Body of pancreas (tissue), 4 donors: ENCODE measurements around the gene SEMA6C.

ENCODE experiments used
- POLR2A ChIP-seq, 3 donors: fragments of 450-650 bp; IDR thresholded peaks; one replicate each; pipeline ENCODE4 v1.6.1; 2016; ENCODE audit warnings: antibody characterized with exemption in 3 of 3, mild to moderate bottlenecking in 2 of 3
- TF ChIP-seq, protein P1 (sequence below), 7 experiments: fragments of 450-650 bp in 4 of 7; fragments of 200-600 bp in 3 of 7; sonication (generic) in 3 of 7; IDR thresholded peaks; one replicate each; pipeline ENCODE4 v1.5.1; 2016 to 2019; ENCODE audit warnings: antibody characterized with exemption in 7 of 7

DNA sequence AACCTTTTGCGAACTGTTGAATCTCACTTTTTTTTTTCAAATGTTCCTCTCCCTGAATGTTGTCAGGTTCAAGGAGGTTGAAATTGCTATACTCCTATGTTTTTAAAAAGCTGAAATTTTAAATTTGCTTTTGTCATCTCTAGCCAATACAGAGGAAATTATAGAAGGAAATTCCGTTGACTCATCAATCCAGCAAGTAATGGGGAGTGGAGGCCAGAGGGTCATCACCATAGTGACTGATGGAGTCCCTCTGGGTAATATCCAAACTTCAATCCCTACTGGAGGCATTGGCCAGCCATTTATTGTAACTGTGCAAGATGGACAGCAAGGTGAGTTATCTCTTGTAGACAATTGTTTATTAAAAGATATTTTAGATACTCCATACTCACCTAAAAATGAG is 39.5 kb downstream of the SEMA6C start:
- no peak for TF ChIP-seq POLR2A (IDR thresholded peaks at IDR 0.05)
- TF ChIP-seq, protein P1, sequence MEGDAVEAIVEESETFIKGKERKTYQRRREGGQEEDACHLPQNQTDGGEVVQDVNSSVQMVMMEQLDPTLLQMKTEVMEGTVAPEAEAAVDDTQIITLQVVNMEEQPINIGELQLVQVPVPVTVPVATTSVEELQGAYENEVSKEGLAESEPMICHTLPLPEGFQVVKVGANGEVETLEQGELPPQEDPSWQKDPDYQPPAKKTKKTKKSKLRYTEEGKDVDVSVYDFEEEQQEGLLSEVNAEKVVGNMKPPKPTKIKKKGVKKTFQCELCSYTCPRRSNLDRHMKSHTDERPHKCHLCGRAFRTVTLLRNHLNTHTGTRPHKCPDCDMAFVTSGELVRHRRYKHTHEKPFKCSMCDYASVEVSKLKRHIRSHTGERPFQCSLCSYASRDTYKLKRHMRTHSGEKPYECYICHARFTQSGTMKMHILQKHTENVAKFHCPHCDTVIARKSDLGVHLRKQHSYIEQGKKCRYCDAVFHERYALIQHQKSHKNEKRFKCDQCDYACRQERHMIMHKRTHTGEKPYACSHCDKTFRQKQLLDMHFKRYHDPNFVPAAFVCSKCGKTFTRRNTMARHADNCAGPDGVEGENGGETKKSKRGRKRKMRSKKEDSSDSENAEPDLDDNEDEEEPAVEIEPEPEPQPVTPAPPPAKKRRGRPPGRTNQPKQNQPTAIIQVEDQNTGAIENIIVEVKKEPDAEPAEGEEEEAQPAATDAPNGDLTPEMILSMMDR (IDR thresholded peaks at IDR 0.05): no peak
